SK-N-MC (cell line): Measurements from ENCODE around the gene SEC24D.

Source experiments
- DNase-seq: peaks from one replicate; pipeline ENCODE4 v3.0.0-alpha.2; 2011; ENCODE audit warnings: low read depth, low spot score
- H3K27ac ChIP-seq: fragments of 200-600 bp; sonication (generic); 2 replicates; pipeline ENCODE4 v1.5.1; 2016; ENCODE audit warnings: mixed run types
- H3K36me3 ChIP-seq: fragments of 200-600 bp; sonication (generic); 2 replicates; pipeline ENCODE4 v1.6.1; 2017; ENCODE audit warnings: antibody characterized with exemption, low read length, mixed read lengths; ENCODE audit not compliant: insufficient read depth
- H3K4me3 ChIP-seq: fragments of 200-600 bp; sonication (generic); 2 replicates; pipeline ENCODE4 v1.5.1; 2016
- H3K9ac ChIP-seq: fragments of 200-600 bp; sonication (generic); 2 replicates; pipeline ENCODE4 v1.8.0; 2017; ENCODE audit warnings: mixed run types, mixed read lengths; ENCODE audit not compliant: insufficient read length
- H3K9me3 ChIP-seq: fragments of 200-600 bp; sonication (generic); 2 replicates; pipeline ENCODE4 v1.6.1; 2017; ENCODE audit warnings: low read depth, mild to moderate bottlenecking, antibody characterized with exemption, low read length, moderate library complexity, mixed read lengths
- EZH2 ChIP-seq: fragments of 200-600 bp; sonication (generic); IDR thresholded peaks from one replicate; pipeline ENCODE4 v1.6.1; 2017; ENCODE audit warnings: antibody characterized with exemption
- FOXP2 ChIP-seq: optimal IDR thresholded peaks from 2 replicates; pipeline ENCODE3; 2011; ENCODE audit warnings: mild to moderate bottlenecking, moderate library complexity; ENCODE audit not compliant: insufficient read depth; ENCODE audit errors: extremely low read length, control extremely low read depth
- POLR2AphosphoS5 ChIP-seq: IDR thresholded peaks from 2 replicates; pipeline ENCODE4 v1.6.1; 2012; ENCODE audit warnings: mild to moderate bottlenecking, low read depth, low read length, borderline replicate concordance

SEC24D gene

GRCh38 chr4:118757761-118758251, 78.1 kb downstream of the SEC24D start:
- 0 out of 2 replicates have a peak, but pooled peaks cover 3% of the 10 kb centered on the region for H3K36me3 ChIP-seq
- no peak for DNase-seq
- H3K27ac ChIP-seq = no peak overlapping the region
- no peak overlapping the region for H3K9ac ChIP-seq
- no peak overlapping the region for H3K4me3 ChIP-seq
- TF ChIP-seq POLR2AphosphoS5 (no peak), EZH2 (no peak), FOXP2 (no peak)
- H3K9me3 ChIP-seq = no peaks in the 10 kb centered on the region

GRCh38 chr4:118756958-118757357, 79.0 kb downstream of the SEC24D start:
- H3K27ac ChIP-seq = no peak overlapping the region

GRCh38 chr4:118756429-118756828, 79.5 kb downstream of the SEC24D start:
- Histone ChIP-seq H3K27ac (no peak overlapping the region), H3K4me3 (no peak overlapping the region), H3K9me3 (no peaks in the 10 kb centered on the region), H3K36me3 (peaks cover 11% of the 10 kb centered on the region; the same call in 1 of the 2 replicates), H3K9ac (no peak overlapping the region)
- TF ChIP-seq EZH2 = no peak
- no peak for TF ChIP-seq FOXP2
- TF ChIP-seq POLR2AphosphoS5 = no peak
- DNase-seq = no peak

More at GRCh38 chr4:118756958-118757357, 79.0 kb downstream of the SEC24D start:
- no peaks in the 10 kb centered on the region for H3K9me3 ChIP-seq
- peaks cover 6% of the 10 kb centered on the region; the same call in 1 of the 2 replicates for H3K36me3 ChIP-seq
- no peak for DNase-seq
- H3K4me3 ChIP-seq = no peak overlapping the region
- TF ChIP-seq EZH2 (no peak), FOXP2 (no peak), POLR2AphosphoS5 (no peak)
- H3K9ac ChIP-seq = no peak overlapping the region

GRCh38 chr4:118755438-118756226, 80.3 kb downstream of the SEC24D start:
- H3K9me3 ChIP-seq = no peaks in the 10 kb centered on the region
- TF ChIP-seq POLR2AphosphoS5 = no peak
- TF ChIP-seq EZH2 = no peak
- no peak for TF ChIP-seq FOXP2
- H3K36me3 ChIP-seq = peaks cover 12% of the 10 kb centered on the region; the same call in 1 of the 2 replicates
- no peak overlapping the region for H3K9ac ChIP-seq
- H3K27ac ChIP-seq = no peak overlapping the region
- DNase-seq = no peak
- no peak overlapping the region for H3K4me3 ChIP-seq

- Histone ChIP-seq H3K9ac (no peak overlapping the region), H3K9me3 (no peaks in the 10 kb centered on the region), H3K4me3 (no peak overlapping the region), H3K36me3 (peaks cover 12% of the 10 kb centered on the region; the same call in 1 of the 2 replicates), H3K27ac (no peak overlapping the region)
- DNase-seq = no peak
- no peak for TF ChIP-seq EZH2
- no peak for TF ChIP-seq POLR2AphosphoS5
- TF ChIP-seq FOXP2 = no peak
Measured at GRCh38 chr4:118754890-118755289, 81.0 kb downstream of the SEC24D start.

- H3K27ac ChIP-seq = no peak overlapping the region
- no peaks in the 10 kb centered on the region for H3K9me3 ChIP-seq
- TF ChIP-seq POLR2AphosphoS5 = no peak
- no peak for TF ChIP-seq FOXP2
- TF ChIP-seq EZH2 = no peak
- no peak overlapping the region for H3K9ac ChIP-seq
- no peak overlapping the region for H3K4me3 ChIP-seq
- peaks cover 12% of the 10 kb centered on the region; the same call in 1 of the 2 replicates for H3K36me3 ChIP-seq
- no peak for DNase-seq
Measured at GRCh38 chr4:118753685-118754084, 82.2 kb downstream of the SEC24D start.

GRCh38 chr4:118753096-118753495, 82.8 kb downstream of the SEC24D start:
- no peak for DNase-seq
- Histone ChIP-seq H3K27ac (no peak overlapping the region), H3K9ac (no peak overlapping the region), H3K4me3 (no peak overlapping the region), H3K36me3 (peaks cover 12% of the 10 kb centered on the region; the same call in 1 of the 2 replicates), H3K9me3 (no peaks in the 10 kb centered on the region)
- TF ChIP-seq FOXP2 = no peak
- no peak for TF ChIP-seq EZH2
- no peak for TF ChIP-seq POLR2AphosphoS5

GRCh38 chr4:118752551-118752950, 83.4 kb downstream of the SEC24D start:
- no peak overlapping the region for H3K4me3 ChIP-seq
- no peak for TF ChIP-seq EZH2
- TF ChIP-seq FOXP2 = no peak
- TF ChIP-seq POLR2AphosphoS5 = no peak
- H3K27ac ChIP-seq = no peak overlapping the region
- H3K9me3 ChIP-seq = no peaks in the 10 kb centered on the region
- H3K36me3 ChIP-seq = peaks cover 12% of the 10 kb centered on the region; the same call in 1 of the 2 replicates
- H3K9ac ChIP-seq = no peak overlapping the region
- DNase-seq = no peak
